Panc1 (cell line): ENCODE data around the gene THBS4. TPM values are rescaled to one million over a fixed set of nuclear protein-coding genes. Genes with fewer than 3 reads are reported as not detected.

Experiments used
- ATAC-seq: fragments of 200-7000 bp; cut with Tn5 transposase; 2 replicates; pipeline ENCODE4 v1.9.1; 2020; ENCODE audit warnings: mild to moderate bottlenecking, moderate library complexity
- BruUV-seq: library from RNA; stranded (reverse); fragments of 400-500 nt; replicated peaks from 2 replicates; lab custom pipeline; 2021; lab: Mats Ljungman, UMichigan
- CTCF ChIA-PET: fragments of 300-600 bp; sonication (Branson Sonifier 250); formaldehyde crosslinking; loops from one replicate; lab custom pipeline; 2022; ENCODE audit warnings: antibody characterized with exemption; lab: Charles Lee
- POLR2A ChIA-PET: fragments of 300-600 bp; sonication (Branson Sonifier 250); formaldehyde crosslinking; loops from one replicate; lab custom pipeline; 2022; ENCODE audit warnings: antibody characterized with exemption; lab: Charles Lee
- DNase-seq: peaks from one replicate; pipeline ENCODE4 v3.0.0-alpha.2; 2010; ENCODE audit warnings: low read depth, low spot score
- H3K27ac ChIP-seq: 2 replicates; pipeline ENCODE4 v1.5.1; 2011; ENCODE audit warnings: mild to moderate bottlenecking, low read length, inconsistent platforms
- H3K27me3 ChIP-seq: fragments of 200-500 bp; sonication (Bioruptor generic); 2 replicates; pipeline ENCODE4 v1.6.0; 2014; ENCODE audit warnings: low read length, inconsistent platforms; ENCODE audit not compliant: control insufficient read depth, insufficient read depth
- H3K36me3 ChIP-seq: fragments of 200-500 bp; sonication (Bioruptor generic); 2 replicates; pipeline ENCODE4 v1.5.1; 2014; ENCODE audit warnings: inconsistent platforms, mild to moderate bottlenecking, low read length, moderate library complexity; ENCODE audit not compliant: control insufficient read depth, insufficient read depth
- H3K4me1 ChIP-seq: 2 replicates; pipeline ENCODE4 v1.5.1; 2011; ENCODE audit warnings: inconsistent platforms, mild to moderate bottlenecking, low read length, moderate library complexity; ENCODE audit not compliant: control insufficient read depth, insufficient read depth
- H3K4me3 ChIP-seq, 2 experiments: 2 replicates each; pipeline ENCODE4 v1.5.1; 2011 to 2012; ENCODE audit warnings: low read depth in 2 of 2, low read length in 2 of 2, mild to moderate bottlenecking in 2 of 2, inconsistent platforms in 1 of 2, moderate library complexity in 1 of 2
- H3K9me3 ChIP-seq: fragments of 200-500 bp; sonication (Bioruptor generic); 2 replicates; pipeline ENCODE4 v1.5.1; 2014; ENCODE audit warnings: low read depth, mild to moderate bottlenecking, inconsistent platforms, low read length, moderate library complexity; ENCODE audit not compliant: control insufficient read depth, insufficient read depth
- POLR2AphosphoS5 ChIP-seq: IDR thresholded peaks from 2 replicates; pipeline ENCODE4 v1.6.1; 2012; ENCODE audit warnings: mild to moderate bottlenecking, low read depth, low read length, moderate library complexity
- SIN3A ChIP-seq: IDR thresholded peaks from 2 replicates; pipeline ENCODE4 v1.6.1; 2012; ENCODE audit warnings: low read depth, mild to moderate bottlenecking, low read length, moderate library complexity, borderline replicate concordance; ENCODE audit not compliant: insufficient read depth
- TCF7L2 ChIP-seq: IDR thresholded peaks from 2 replicates; pipeline ENCODE4 v1.6.1; 2011; ENCODE audit warnings: mild to moderate bottlenecking, low read depth, low read length, inconsistent platforms
- in situ Hi-C: cut with HindIII; loops from 2 replicates; pipeline ENCODE4 v1.10.0; 2016; ENCODE audit warnings: low sequenced_read_pairs, low pct_unique_long_range_greater_than_20kb
- intact Hi-C: fragments of 100-400 bp; cut with micrococcal nuclease; formaldehyde crosslinking; loops from one replicate; pipeline ENCODE4 v1.10.0; 2022; ENCODE audit not compliant: unreplicated experiment
- total RNA-seq: library from RNA; stranded (reverse); gene quantifications from one replicate; pipeline ENCODE4 v1.2.1, GENCODE V29; 2021; ENCODE audit not compliant: unreplicated experiment
- TF ChIP-seq, protein P1 (sequence below): fragments of 450-650 bp; IDR thresholded peaks from 2 replicates; pipeline ENCODE4 v1.5.1; 2017; ENCODE audit warnings: mild to moderate bottlenecking
- TF ChIP-seq, protein P2 (sequence below), 2 experiments: IDR thresholded peaks; 2 replicates each; pipeline ENCODE4 v1.6.1; 2011 to 2012; ENCODE audit warnings: low read depth in 2 of 2, control low read depth in 1 of 2, low read length in 1 of 2, mild to moderate bottlenecking in 1 of 2, moderate library complexity in 1 of 2; ENCODE audit not compliant: insufficient read depth in 1 of 2

THBS4 gene
- total RNA-seq, 1 experiment from 2014 or later, result 0.31 TPM

GRCh38 chr5:80122579-80122978 lies 87.4 kb downstream of the THBS4 start:
- H3K27ac ChIP-seq, result no peak overlapping the region
- H3K4me3 ChIP-seq, result no peak overlapping the region
- no TSS peak for BruUV-seq
- H3K36me3 ChIP-seq, result no peaks in the 10 kb centered on the region
- no peaks in the 10 kb centered on the region for H3K4me1 ChIP-seq
- intact Hi-C loops, result no loop called here
- ChIA-PET POLR2A (no interaction called here), CTCF (no interaction called here)
- no peaks in the 10 kb centered on the region for H3K27me3 ChIP-seq
- no peaks in the 10 kb centered on the region for H3K9me3 ChIP-seq
- in situ Hi-C loops, result no loop called here
- no peak for DNase-seq
- no peak for TF ChIP-seq POLR2AphosphoS5
- TF ChIP-seq, protein P1, sequence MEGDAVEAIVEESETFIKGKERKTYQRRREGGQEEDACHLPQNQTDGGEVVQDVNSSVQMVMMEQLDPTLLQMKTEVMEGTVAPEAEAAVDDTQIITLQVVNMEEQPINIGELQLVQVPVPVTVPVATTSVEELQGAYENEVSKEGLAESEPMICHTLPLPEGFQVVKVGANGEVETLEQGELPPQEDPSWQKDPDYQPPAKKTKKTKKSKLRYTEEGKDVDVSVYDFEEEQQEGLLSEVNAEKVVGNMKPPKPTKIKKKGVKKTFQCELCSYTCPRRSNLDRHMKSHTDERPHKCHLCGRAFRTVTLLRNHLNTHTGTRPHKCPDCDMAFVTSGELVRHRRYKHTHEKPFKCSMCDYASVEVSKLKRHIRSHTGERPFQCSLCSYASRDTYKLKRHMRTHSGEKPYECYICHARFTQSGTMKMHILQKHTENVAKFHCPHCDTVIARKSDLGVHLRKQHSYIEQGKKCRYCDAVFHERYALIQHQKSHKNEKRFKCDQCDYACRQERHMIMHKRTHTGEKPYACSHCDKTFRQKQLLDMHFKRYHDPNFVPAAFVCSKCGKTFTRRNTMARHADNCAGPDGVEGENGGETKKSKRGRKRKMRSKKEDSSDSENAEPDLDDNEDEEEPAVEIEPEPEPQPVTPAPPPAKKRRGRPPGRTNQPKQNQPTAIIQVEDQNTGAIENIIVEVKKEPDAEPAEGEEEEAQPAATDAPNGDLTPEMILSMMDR, result no peak
- no peak for TF ChIP-seq TCF7L2
- TF ChIP-seq SIN3A, result no peak
- TF ChIP-seq, protein P2, sequence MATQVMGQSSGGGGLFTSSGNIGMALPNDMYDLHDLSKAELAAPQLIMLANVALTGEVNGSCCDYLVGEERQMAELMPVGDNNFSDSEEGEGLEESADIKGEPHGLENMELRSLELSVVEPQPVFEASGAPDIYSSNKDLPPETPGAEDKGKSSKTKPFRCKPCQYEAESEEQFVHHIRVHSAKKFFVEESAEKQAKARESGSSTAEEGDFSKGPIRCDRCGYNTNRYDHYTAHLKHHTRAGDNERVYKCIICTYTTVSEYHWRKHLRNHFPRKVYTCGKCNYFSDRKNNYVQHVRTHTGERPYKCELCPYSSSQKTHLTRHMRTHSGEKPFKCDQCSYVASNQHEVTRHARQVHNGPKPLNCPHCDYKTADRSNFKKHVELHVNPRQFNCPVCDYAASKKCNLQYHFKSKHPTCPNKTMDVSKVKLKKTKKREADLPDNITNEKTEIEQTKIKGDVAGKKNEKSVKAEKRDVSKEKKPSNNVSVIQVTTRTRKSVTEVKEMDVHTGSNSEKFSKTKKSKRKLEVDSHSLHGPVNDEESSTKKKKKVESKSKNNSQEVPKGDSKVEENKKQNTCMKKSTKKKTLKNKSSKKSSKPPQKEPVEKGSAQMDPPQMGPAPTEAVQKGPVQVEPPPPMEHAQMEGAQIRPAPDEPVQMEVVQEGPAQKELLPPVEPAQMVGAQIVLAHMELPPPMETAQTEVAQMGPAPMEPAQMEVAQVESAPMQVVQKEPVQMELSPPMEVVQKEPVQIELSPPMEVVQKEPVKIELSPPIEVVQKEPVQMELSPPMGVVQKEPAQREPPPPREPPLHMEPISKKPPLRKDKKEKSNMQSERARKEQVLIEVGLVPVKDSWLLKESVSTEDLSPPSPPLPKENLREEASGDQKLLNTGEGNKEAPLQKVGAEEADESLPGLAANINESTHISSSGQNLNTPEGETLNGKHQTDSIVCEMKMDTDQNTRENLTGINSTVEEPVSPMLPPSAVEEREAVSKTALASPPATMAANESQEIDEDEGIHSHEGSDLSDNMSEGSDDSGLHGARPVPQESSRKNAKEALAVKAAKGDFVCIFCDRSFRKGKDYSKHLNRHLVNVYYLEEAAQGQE (IDR thresholded peaks at IDR 0.05; ENCODE audit: insufficient read depth in 1 of 2, low read depth in 2 of 2, low read length in 1 of 2), result no peak
- ATAC-seq, result no peak

DNA sequence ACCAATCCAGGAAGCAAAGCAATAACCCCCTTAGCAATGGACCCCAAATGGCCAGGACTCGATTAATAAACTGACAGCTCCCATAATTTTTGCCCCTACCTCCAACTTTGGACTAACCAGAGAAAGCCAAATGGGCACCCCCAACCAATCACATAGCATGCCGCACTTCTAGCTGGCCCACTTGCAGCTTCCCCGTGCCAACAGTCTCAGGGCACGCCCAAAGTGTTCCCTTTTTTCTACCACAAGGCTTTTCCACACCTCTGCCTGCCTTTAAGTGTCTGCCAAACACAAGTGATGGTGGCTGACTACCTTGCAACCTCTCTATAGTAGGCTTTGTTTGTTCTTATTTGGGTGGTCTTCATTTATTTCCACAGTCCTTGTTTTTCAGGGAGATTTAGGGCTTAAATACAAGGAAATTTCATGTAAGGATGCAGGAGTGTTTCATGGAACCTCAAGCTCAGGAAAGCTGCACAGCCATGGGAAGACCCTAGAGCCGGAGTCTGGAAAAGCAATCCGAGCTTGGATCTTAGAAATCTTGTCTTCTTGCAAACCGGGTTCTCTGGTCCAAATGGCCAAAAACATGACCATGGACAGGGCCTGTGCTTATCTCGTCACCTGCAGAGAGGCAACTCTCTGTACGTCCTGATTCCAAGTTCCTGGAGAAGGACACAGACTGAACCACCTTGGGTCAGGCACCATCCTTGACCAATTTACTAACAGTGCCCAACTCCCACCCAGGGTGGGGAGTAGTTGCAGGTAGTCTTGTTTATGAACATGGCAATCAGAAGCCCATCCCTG lies 89.2 kb downstream of the THBS4 start:
- BruUV-seq, result no TSS peak
- no peaks in the 10 kb centered on the region for H3K9me3 ChIP-seq
- no peak overlapping the region for H3K4me3 ChIP-seq
- H3K27me3 ChIP-seq, result no peaks in the 10 kb centered on the region
- ATAC-seq (no peak), DNase-seq (no peak)
- no peaks in the 10 kb centered on the region for H3K4me1 ChIP-seq
- no peak overlapping the region for H3K27ac ChIP-seq
- ChIA-PET POLR2A (no interaction called here), CTCF (no interaction called here)
- no peaks in the 10 kb centered on the region for H3K36me3 ChIP-seq
- in situ Hi-C loops (no loop called here), intact Hi-C loops (no loop called here)
- TF ChIP-seq, protein P1, result no peak
- TF ChIP-seq TCF7L2 (no peak), SIN3A (no peak), POLR2AphosphoS5 (no peak)
- TF ChIP-seq, protein P2 (IDR thresholded peaks at IDR 0.05; ENCODE audit: insufficient read depth in 1 of 2, low read depth in 2 of 2, low read length in 1 of 2), result no peak; a peak in 1 of 4 replicates
